Measurements from ENCODE around the gene TLE3. TPM values are rescaled to one million over a fixed set of nuclear protein-coding genes. Genes with fewer than 3 reads are reported as not detected.

TLE3 gene
- total and polyA plus RNA-seq, 2 of the 13 experiments (the other 11 are each of a cell fraction or from before 2014, with no cell fraction given), result 11.9 to 13.8 TPM

DNA sequence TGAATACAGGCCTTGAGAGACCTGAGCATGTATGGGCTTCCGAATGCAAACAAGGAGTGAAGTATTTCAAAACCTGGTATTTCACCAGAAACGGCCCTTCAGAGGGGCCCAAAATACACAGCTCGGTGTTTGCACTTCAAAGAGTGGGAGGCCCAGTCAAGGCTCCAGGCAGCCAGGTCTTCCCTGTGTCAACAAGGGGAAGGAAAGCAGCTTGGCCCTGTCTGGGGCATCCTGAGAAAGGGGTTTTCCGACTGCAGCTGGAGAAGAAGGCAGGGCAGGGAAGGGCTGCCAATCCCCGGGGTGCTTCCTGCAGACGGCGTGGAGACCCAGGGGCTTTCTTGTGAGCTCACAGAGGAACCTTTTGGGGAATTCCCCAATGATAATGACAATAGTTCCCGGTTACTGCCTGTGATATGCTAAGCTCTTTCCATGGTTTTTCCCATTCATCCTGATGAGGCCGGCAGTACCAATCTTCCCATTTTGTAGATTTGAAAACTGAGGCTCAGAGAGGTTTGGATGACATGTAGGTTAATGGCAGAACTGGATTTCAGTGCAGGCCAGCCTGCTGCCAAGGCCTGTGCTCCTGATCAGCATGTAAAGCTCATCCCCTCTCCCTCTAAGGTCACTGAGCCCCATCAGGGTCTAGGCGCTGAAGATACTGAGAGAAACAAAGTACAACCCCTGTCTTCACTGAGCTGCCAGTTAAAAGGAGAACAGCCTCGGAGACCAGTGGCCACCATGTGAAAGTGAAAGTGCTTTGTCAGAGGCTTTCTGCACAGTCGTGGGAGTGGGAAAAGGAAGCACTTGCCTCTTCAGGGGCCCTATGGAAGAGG, 43.0 kb upstream of the TLE3 start (continued):
- TF ChIP-seq, protein P1, sequence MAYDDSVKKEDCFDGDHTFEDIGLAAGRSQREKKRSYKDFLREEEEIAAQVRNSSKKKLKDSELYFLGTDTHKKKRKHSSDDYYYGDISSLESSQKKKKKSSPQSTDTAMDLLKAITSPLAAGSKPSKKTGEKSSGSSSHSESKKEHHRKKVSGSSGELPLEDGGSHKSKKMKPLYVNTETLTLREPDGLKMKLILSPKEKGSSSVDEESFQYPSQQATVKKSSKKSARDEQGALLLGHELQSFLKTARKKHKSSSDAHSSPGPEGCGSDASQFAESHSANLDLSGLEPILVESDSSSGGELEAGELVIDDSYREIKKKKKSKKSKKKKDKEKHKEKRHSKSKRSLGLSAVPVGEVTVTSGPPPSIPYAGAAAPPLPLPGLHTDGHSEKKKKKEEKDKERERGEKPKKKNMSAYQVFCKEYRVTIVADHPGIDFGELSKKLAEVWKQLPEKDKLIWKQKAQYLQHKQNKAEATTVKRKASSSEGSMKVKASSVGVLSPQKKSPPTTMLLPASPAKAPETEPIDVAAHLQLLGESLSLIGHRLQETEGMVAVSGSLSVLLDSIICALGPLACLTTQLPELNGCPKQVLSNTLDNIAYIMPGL (CRISPR knock-in tag; IDR thresholded peaks at IDR 0.05; ENCODE audit: borderline replicate concordance in 1 of 2, low read depth in 1 of 2), result no peak
- no peak for TF ChIP-seq PLRG1 (conservative IDR thresholded peaks at IDR 0.05)
- TF ChIP-seq, protein P2, sequence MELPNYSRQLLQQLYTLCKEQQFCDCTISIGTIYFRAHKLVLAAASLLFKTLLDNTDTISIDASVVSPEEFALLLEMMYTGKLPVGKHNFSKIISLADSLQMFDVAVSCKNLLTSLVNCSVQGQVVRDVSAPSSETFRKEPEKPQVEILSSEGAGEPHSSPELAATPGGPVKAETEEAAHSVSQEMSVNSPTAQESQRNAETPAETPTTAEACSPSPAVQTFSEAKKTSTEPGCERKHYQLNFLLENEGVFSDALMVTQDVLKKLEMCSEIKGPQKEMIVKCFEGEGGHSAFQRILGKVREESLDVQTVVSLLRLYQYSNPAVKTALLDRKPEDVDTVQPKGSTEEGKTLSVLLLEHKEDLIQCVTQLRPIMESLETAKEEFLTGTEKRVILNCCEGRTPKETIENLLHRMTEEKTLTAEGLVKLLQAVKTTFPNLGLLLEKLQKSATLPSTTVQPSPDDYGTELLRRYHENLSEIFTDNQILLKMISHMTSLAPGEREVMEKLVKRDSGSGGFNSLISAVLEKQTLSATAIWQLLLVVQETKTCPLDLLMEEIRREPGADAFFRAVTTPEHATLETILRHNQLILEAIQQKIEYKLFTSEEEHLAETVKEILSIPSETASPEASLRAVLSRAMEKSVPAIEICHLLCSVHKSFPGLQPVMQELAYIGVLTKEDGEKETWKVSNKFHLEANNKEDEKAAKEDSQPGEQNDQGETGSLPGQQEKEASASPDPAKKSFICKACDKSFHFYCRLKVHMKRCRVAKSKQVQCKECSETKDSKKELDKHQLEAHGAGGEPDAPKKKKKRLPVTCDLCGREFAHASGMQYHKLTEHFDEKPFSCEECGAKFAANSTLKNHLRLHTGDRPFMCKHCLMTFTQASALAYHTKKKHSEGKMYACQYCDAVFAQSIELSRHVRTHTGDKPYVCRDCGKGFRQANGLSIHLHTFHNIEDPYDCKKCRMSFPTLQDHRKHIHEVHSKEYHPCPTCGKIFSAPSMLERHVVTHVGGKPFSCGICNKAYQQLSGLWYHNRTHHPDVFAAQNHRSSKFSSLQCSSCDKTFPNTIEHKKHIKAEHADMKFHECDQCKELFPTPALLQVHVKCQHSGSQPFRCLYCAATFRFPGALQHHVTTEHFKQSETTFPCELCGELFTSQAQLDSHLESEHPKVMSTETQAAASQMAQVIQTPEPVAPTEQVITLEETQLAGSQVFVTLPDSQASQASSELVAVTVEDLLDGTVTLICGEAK (IDR thresholded peaks at IDR 0.05), result no peak
- TF ChIP-seq, protein P2 (CRISPR knock-in tag; IDR thresholded peaks at IDR 0.05), result peak; percentile 86
- TF ChIP-seq ZNF501 (CRISPR knock-in tag; IDR thresholded peaks at IDR 0.05), result peak; percentile 92
- TF ChIP-seq ZNF224 (CRISPR knock-in tag; IDR thresholded peaks at IDR 0.05), result no peak
- peak; percentile 68 for TF ChIP-seq KDM6A (CRISPR knock-in tag; IDR thresholded peaks at IDR 0.05; ENCODE audit: low read depth)
- no peak for TF ChIP-seq PHF8 (CRISPR knock-in tag; IDR thresholded peaks at IDR 0.05)
- no peak for TF ChIP-seq ELF4 (CRISPR knock-in tag; IDR thresholded peaks at IDR 0.05; ENCODE audit: borderline replicate concordance)
- TF ChIP-seq ZNF253 (CRISPR knock-in tag; IDR thresholded peaks at IDR 0.05; ENCODE audit: borderline replicate concordance), result no peak
- TF ChIP-seq ZNF432 (CRISPR knock-in tag; IDR thresholded peaks at IDR 0.05; ENCODE audit: borderline replicate concordance), result no peak
- no peak for TF ChIP-seq ZNF850 (CRISPR knock-in tag; conservative IDR thresholded peaks at IDR 0.05)
- no peak for TF ChIP-seq GLI4 (CRISPR knock-in tag; IDR thresholded peaks at IDR 0.05; ENCODE audit: borderline replicate concordance)
- peak; percentile 96 for TF ChIP-seq NFIC (IDR thresholded peaks at IDR 0.05; ENCODE audit: low read length)
- TF ChIP-seq ZFAT (CRISPR knock-in tag; conservative IDR thresholded peaks at IDR 0.05), result no peak
- TF ChIP-seq, protein P3, sequence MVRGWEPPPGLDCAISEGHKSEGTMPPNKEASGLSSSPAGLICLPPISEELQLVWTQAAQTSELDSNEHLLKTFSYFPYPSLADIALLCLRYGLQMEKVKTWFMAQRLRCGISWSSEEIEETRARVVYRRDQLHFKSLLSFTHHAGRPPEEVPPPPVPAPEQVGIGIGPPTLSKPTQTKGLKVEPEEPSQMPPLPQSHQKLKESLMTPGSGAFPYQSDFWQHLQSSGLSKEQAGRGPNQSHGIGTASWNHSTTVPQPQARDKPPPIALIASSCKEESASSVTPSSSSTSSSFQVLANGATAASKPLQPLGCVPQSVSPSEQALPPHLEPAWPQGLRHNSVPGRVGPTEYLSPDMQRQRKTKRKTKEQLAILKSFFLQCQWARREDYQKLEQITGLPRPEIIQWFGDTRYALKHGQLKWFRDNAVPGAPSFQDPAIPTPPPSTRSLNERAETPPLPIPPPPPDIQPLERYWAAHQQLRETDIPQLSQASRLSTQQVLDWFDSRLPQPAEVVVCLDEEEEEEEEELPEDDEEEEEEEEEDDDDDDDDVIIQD (CRISPR knock-in tag; IDR thresholded peaks at IDR 0.05; ENCODE audit: low read depth), result no peak
- 0 out of 2 replicates have a peak, but pooled peaks have one; percentile 43 for TF ChIP-seq ARHGAP35 (CRISPR knock-in tag; IDR thresholded peaks at IDR 0.05; ENCODE audit: borderline replicate concordance)
